ENCODE measurements around the gene RYR1. TPM values are rescaled to one million over a fixed set of nuclear protein-coding genes. Genes with fewer than 3 reads are reported as not detected.

Gene RYR1
- total RNA-seq, 1 donor from 2014 or later: 0.32 TPM

DNA sequence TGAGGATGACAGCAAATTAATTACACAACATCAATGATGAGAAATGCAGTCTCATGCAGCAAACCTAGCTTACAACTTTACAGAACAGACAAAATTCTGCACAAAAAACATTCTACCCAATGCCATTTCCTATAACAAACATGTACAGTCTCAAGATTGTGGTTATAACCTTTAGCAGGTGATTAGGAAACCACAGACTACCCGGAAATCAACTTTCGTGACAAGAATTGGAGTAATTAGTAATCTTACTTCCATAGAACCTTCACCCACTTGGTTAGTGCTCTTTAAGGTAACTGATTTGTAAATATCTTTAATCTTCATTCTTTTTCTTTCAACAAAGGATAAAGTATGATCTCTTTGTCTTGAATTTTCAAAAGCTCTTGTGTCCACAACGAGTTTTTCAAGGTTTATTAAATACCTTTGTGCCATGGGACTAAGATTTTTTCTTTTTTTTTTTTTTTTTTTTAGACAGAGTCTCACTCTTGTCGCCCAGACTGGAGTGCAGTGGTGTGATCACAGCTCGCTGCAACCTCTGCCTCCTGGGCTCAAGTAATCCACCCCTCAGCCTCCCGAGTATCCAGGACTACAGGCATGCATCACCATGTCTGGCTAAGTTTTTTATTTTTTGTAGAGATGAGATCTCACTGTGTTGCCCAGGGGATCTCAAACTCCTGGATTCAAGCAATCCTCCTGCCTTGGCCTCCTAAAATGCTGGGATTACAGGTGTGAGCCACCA is 105.5 kb downstream of the RYR1 start:
- no peak overlapping the region for H3K4me3 Mint-ChIP-seq (ENCODE audit: unreplicated experiment)
- peaks cover 9% of the 10 kb centered on the region for H3K27me3 Mint-ChIP-seq (ENCODE audit: low read depth)
- H3K27ac Mint-ChIP-seq (ENCODE audit: unreplicated experiment): no peak overlapping the region
- TF ChIP-seq, protein P1, sequence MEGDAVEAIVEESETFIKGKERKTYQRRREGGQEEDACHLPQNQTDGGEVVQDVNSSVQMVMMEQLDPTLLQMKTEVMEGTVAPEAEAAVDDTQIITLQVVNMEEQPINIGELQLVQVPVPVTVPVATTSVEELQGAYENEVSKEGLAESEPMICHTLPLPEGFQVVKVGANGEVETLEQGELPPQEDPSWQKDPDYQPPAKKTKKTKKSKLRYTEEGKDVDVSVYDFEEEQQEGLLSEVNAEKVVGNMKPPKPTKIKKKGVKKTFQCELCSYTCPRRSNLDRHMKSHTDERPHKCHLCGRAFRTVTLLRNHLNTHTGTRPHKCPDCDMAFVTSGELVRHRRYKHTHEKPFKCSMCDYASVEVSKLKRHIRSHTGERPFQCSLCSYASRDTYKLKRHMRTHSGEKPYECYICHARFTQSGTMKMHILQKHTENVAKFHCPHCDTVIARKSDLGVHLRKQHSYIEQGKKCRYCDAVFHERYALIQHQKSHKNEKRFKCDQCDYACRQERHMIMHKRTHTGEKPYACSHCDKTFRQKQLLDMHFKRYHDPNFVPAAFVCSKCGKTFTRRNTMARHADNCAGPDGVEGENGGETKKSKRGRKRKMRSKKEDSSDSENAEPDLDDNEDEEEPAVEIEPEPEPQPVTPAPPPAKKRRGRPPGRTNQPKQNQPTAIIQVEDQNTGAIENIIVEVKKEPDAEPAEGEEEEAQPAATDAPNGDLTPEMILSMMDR (IDR thresholded peaks at IDR 0.05): no peak
- H3K9me3 Mint-ChIP-seq (ENCODE audit: low read depth): peaks cover 16% of the 10 kb centered on the region
- peaks cover 4% of the 10 kb centered on the region for H3K4me1 Mint-ChIP-seq (ENCODE audit: low read depth)
- peak; percentile 11 for DNase-seq (ENCODE audit: low spot score)
- peaks cover 4% of the 10 kb centered on the region for H3K36me3 Mint-ChIP-seq (ENCODE audit: low read depth)

DNA sequence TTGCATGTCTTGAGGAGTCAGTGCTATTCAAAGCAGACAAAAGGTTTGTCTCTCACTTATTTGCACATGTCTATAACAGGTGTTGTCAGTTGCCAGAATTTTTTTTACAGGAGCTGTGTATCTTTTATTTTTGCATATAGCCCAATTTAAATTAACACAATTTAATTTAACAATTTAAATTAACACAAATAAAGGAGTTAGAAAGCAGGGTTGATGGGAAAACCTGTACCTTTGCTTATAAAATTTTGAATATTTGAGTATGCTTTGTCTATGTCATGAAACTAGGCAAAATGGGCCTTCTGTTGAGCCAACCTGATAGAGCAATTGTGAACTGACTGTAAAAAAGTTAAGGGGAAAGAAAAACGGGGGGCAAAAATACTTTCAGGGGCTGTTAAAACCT is 106.3 kb downstream of the RYR1 start:
- peaks cover 4% of the 10 kb centered on the region for H3K36me3 Mint-ChIP-seq (ENCODE audit: low read depth)
- peaks cover 9% of the 10 kb centered on the region for H3K27me3 Mint-ChIP-seq (ENCODE audit: low read depth)
- peaks cover 11% of the 10 kb centered on the region for H3K4me1 Mint-ChIP-seq (ENCODE audit: low read depth)

DNA sequence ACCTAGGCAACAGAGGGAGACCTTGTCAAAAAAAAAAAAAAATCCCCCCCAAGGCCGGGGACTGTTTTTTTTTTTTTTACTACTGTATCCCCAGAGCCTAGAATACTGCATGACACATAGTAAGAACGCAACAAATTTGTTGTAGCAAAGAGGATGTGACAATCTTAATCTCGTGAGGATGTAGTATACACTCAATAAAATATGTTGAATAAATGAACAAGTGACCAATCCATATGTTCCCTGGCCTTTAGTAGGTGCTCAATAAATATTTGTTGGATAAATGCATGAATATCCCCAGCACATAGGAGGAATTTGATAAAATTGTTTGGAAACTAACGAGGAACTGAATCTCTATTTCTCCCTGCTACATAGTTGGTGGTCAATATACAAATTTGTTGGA is 108.5 kb downstream of the RYR1 start:
- no peak for DNase-seq (ENCODE audit: low spot score)
- Mint-ChIP-seq H3K27me3 (ENCODE audit: low read depth) (peaks cover 7% of the 10 kb centered on the region), H3K4me3 (ENCODE audit: unreplicated experiment) (no peak overlapping the region), H3K4me1 (ENCODE audit: low read depth) (peaks cover 13% of the 10 kb centered on the region), H3K36me3 (ENCODE audit: low read depth) (no peaks in the 10 kb centered on the region), H3K27ac (ENCODE audit: unreplicated experiment) (no peak overlapping the region), H3K9me3 (ENCODE audit: low read depth) (no peaks in the 10 kb centered on the region)
- TF ChIP-seq, protein P1 (IDR thresholded peaks at IDR 0.05): no peak

More for the DNA sequence above, 106.3 kb downstream of the RYR1 start:
- Mint-ChIP-seq H3K4me3 (ENCODE audit: unreplicated experiment) (no peak overlapping the region), H3K9me3 (ENCODE audit: low read depth) (peaks cover 12% of the 10 kb centered on the region), H3K27ac (ENCODE audit: unreplicated experiment) (no peak overlapping the region)
- DNase-seq (ENCODE audit: low spot score): no peak
- TF ChIP-seq, protein P1 (IDR thresholded peaks at IDR 0.05): no peak

DNA sequence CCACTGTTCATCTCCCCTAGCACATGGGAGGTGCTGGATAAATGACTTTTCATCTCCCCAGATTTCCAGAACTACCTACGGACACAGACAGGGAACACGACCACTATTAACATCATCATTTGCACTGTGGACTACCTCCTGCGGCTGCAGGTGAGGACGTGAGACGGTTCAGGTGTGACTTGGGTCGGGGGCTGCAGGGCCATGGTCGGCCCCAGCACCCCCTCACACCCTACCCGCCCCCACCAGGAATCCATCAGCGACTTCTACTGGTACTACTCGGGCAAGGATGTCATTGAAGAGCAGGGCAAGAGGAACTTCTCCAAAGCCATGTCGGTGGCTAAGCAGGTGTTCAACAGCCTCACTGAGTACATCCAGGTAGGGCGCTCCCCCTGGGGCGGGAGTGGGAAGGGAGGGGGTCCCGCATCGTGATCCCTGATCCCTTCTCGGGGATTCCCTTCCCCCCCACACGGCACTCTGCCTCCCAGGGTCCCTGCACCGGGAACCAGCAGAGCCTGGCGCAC is 109.9 kb downstream of the RYR1 start:
- Mint-ChIP-seq H3K27ac (ENCODE audit: unreplicated experiment) (no peak overlapping the region), H3K36me3 (ENCODE audit: low read depth) (no peaks in the 10 kb centered on the region), H3K4me1 (ENCODE audit: low read depth) (peaks cover 11% of the 10 kb centered on the region), H3K27me3 (ENCODE audit: low read depth) (peaks cover 4% of the 10 kb centered on the region), H3K9me3 (ENCODE audit: low read depth) (no peaks in the 10 kb centered on the region), H3K4me3 (ENCODE audit: unreplicated experiment) (no peak overlapping the region)
- TF ChIP-seq, protein P1 (IDR thresholded peaks at IDR 0.05): no peak
- DNase-seq (ENCODE audit: low spot score): no peak

DNA sequence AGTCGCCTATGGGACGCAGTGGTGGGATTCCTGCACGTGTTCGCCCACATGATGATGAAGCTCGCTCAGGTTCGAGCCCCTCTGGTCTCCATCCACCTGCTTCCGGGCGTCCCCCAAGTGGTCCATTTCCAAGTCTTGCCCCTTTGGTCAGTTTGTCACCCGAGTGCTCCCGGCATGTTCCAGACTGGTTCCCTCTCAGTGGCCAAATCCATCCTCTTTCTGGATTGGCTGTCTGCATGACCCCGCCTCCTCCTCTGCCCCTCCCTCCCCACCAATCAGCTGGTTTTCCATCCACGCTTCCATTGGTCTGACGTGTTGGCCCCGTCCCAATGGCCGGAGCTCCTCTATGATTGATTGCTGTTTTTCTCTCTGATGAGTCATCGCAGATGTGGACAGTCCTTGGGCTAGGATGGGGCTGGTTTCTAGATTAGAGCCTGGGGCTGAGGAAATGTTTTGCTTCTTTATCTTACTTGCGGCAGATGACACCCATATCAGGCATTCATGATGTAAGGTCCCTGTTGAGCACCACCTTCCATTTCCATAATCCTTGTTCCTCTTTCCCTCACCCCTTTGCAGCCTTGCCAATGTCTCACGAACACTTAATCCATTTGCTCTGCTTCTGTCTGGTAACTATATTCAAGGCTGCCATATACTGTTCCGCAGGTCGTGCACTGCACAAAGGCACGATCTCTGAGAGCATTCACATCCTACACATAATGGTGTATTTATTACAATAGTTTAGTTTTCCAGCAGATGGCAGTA is 110.5 kb downstream of the RYR1 start:
- Mint-ChIP-seq H3K36me3 (ENCODE audit: low read depth) (no peaks in the 10 kb centered on the region), H3K27ac (ENCODE audit: unreplicated experiment) (peak overlapping the region; percentile 70), H3K27me3 (ENCODE audit: low read depth) (peaks cover 4% of the 10 kb centered on the region), H3K4me1 (ENCODE audit: low read depth) (peaks cover 10% of the 10 kb centered on the region), H3K9me3 (ENCODE audit: low read depth) (no peaks in the 10 kb centered on the region), H3K4me3 (ENCODE audit: unreplicated experiment) (no peak overlapping the region)
- TF ChIP-seq, protein P1 (IDR thresholded peaks at IDR 0.05): peak; percentile 92
- DNase-seq (ENCODE audit: low spot score): peak; percentile 82
